Breast epithelium (tissue), 3 donors: ENCODE results near the gene MBP.

Source experiments
- CTCF ChIP-seq, 3 donors: fragments of 450-650 bp; IDR thresholded peaks; one replicate each; pipeline ENCODE4 v1.5.1; 2016 to 2017; ENCODE audit warnings: antibody characterized with exemption in 3 of 3, mild to moderate bottlenecking in 3 of 3, moderate library complexity in 3 of 3
- POLR2A ChIP-seq: fragments of 450-650 bp; IDR thresholded peaks from one replicate; pipeline ENCODE4 v1.6.1; 2016; ENCODE audit warnings: antibody characterized with exemption, mild to moderate bottlenecking, moderate library complexity
- POLR2AphosphoS5 ChIP-seq, 3 donors: sonication (generic); formaldehyde crosslinking; IDR thresholded peaks; one replicate each; pipeline ENCODE4 v1.6.1; 2017; ENCODE audit warnings: antibody characterized with exemption in 3 of 3

GRCh38 chr18:77098029-77098428 lies 34.6 kb downstream of the MBP start:
- TF ChIP-seq CTCF (IDR thresholded peaks at IDR 0.05) (no peak), POLR2AphosphoS5 (IDR thresholded peaks at IDR 0.05) (no peak), POLR2A (no peak)
